Mesothelial cell of epicardium (in vitro differentiated cells): ENCODE measurements around the gene DMBT1. TPM values are rescaled to one million over a fixed set of nuclear protein-coding genes. Genes with fewer than 3 reads are reported as not detected.

ENCODE experiments used
- DNase-seq, 2 experiments: peaks; one replicate each; pipeline ENCODE4 v3.0.0; 2021; ENCODE audit warnings: low spot score in 2 of 2; ENCODE audit not compliant: unreplicated experiment in 2 of 2
- H3K27ac Mint-ChIP-seq: 2 replicates; pipeline ENCODE4 v1.8.0; 2021; ENCODE audit warnings: mixed read lengths
- H3K27me3 Mint-ChIP-seq: 2 replicates; pipeline ENCODE4 v1.8.0; 2021; ENCODE audit warnings: low read depth, mixed read lengths
- H3K36me3 Mint-ChIP-seq: 2 replicates; pipeline ENCODE4 v1.8.0; 2021; ENCODE audit warnings: mixed read lengths
- H3K4me1 Mint-ChIP-seq: 2 replicates; pipeline ENCODE4 v1.8.0; 2021; ENCODE audit warnings: mixed read lengths
- H3K4me3 Mint-ChIP-seq: 2 replicates; pipeline ENCODE4 v1.8.0; 2021; ENCODE audit warnings: mild to moderate bottlenecking, moderate library complexity, mixed read lengths
- H3K9me3 Mint-ChIP-seq: 2 replicates; pipeline ENCODE4 v1.8.0; 2021; ENCODE audit warnings: mixed read lengths
- total RNA-seq: library from RNA; stranded (reverse); gene quantifications from 3 replicates; pipeline ENCODE4 v1.2.1, GENCODE V29; 2021
- TF ChIP-seq, protein P1 (sequence below): fragments of 200-600 bp; sonication (generic); IDR thresholded peaks from one replicate; pipeline ENCODE4 v1.5.0; 2021; ENCODE audit warnings: antibody characterized with exemption; ENCODE audit not compliant: unreplicated experiment

The DMBT1 gene
- total RNA-seq, 1 donor from 2014 or later: not detected

DNA sequence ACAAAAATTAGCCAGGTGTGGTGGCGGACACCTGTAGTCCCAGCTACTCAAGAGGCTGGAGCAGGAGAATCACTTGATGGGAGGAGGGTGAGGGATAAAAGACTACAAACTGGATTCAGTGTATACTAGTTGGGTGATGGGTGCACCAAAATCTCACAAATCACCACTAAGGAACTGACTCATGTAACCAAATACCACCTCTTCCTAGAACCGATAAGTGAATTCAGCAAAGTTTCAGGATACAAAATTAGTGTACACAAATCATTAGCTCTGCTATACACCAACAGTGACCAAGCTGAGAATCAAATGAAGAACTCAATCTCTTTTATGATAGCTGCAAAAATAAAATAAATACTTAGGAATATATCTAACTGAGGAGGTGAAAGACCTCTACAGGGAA is 23.0 kb upstream of the DMBT1 start:
- Mint-ChIP-seq H3K27me3 (peaks cover 54% of the 10 kb centered on the region), H3K4me1 (no peaks in the 10 kb centered on the region), H3K9me3 (peaks cover 7% of the 10 kb centered on the region), H3K4me3 (no peak overlapping the region), H3K27ac (no peak overlapping the region), H3K36me3 (no peaks in the 10 kb centered on the region)
- TF ChIP-seq, protein P1, sequence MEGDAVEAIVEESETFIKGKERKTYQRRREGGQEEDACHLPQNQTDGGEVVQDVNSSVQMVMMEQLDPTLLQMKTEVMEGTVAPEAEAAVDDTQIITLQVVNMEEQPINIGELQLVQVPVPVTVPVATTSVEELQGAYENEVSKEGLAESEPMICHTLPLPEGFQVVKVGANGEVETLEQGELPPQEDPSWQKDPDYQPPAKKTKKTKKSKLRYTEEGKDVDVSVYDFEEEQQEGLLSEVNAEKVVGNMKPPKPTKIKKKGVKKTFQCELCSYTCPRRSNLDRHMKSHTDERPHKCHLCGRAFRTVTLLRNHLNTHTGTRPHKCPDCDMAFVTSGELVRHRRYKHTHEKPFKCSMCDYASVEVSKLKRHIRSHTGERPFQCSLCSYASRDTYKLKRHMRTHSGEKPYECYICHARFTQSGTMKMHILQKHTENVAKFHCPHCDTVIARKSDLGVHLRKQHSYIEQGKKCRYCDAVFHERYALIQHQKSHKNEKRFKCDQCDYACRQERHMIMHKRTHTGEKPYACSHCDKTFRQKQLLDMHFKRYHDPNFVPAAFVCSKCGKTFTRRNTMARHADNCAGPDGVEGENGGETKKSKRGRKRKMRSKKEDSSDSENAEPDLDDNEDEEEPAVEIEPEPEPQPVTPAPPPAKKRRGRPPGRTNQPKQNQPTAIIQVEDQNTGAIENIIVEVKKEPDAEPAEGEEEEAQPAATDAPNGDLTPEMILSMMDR: no peak
- no peak for DNase-seq

DNA sequence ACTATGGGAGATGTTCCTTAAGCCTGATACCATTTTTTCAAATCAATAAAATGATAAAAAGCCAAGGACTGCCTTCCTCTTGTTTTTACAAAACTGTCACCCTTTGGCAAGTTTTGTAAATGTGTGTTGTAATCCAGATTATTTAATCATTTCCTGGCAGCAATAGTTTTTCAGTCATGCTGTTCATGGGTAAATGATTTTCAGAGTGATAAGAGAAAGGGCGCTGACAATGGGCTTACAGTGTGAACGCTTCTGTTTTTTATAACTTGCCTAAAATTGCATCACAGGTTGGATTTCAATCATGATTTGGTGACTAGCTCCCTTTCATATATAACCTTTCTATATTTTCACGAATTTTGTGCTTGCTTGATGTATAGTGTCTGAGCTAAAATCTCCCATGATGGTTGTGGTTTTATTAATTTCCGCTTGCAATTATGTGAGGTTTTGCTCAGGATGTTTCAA is 19.0 kb upstream of the DMBT1 start:
- Mint-ChIP-seq H3K4me3 (no peak overlapping the region), H3K4me1 (no peaks in the 10 kb centered on the region), H3K9me3 (peaks cover 4% of the 10 kb centered on the region), H3K27me3 (peaks cover 42% of the 10 kb centered on the region), H3K27ac (no peak overlapping the region), H3K36me3 (no peaks in the 10 kb centered on the region)
- TF ChIP-seq, protein P1: no peak
- DNase-seq: no peak

- Mint-ChIP-seq H3K36me3 (no peaks in the 10 kb centered on the region), H3K4me3 (no peak overlapping the region), H3K9me3 (no peaks in the 10 kb centered on the region), H3K4me1 (no peaks in the 10 kb centered on the region), H3K27me3 (peaks cover 31% of the 10 kb centered on the region), H3K27ac (no peak overlapping the region)
- DNase-seq: no peak
- TF ChIP-seq, protein P1: no peak
These were observed 16.7 kb upstream of the DMBT1 start for GRCh38 chr10:122543676-122544445.

DNA sequence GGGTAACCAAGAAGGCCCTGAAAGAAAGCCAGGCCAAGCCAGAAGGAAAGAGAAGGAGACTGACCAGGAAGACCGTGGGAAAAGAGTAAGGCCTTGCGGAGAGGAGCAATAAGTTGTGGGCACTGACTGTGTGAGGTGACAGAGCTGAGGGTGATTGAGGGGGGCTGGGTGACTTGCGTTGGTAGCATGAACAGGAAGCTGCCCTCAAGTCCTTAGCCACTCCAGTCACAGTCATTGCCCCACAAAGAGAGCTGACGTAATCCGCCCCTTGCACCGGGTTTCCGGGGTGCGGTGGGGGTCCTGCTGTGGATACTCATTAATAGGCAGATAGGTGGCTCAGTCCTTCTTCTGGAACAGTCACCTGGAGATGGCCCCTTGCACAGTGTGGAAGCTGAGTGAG is 16.1 kb upstream of the DMBT1 start:
- Mint-ChIP-seq H3K4me1 (no peaks in the 10 kb centered on the region), H3K9me3 (no peaks in the 10 kb centered on the region), H3K4me3 (no peak overlapping the region), H3K36me3 (no peaks in the 10 kb centered on the region), H3K27me3 (peaks cover 26% of the 10 kb centered on the region), H3K27ac (no peak overlapping the region)
- TF ChIP-seq, protein P1: no peak
- no peak for DNase-seq

DNA sequence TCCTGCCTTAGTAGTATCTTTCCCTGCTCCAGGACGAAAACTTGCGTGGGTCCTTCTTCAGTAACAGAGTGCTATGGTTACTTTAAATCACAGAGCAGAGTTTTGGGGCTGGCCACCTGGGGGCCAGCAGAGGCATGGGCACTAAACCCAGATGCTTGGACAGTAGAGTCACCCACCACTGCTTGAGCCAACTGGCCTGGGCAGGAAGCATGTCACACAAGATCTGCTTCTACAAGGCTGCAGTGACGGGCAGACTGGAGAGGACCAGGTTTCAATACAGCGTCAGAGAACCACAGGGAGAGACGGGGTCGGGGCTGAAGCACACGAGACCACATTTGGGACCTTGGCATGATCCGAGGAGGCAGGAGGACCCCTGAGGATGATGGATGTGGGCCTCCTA is 14.3 kb upstream of the DMBT1 start:
- Mint-ChIP-seq H3K9me3 (no peaks in the 10 kb centered on the region), H3K36me3 (no peaks in the 10 kb centered on the region), H3K4me3 (no peak overlapping the region), H3K27ac (no peak overlapping the region), H3K4me1 (no peaks in the 10 kb centered on the region), H3K27me3 (peaks cover 12% of the 10 kb centered on the region)
- TF ChIP-seq, protein P1: no peak
- no peak for DNase-seq
